Ramos (cell line): ENCODE data around the gene RCHY1.
"Not testable (repeated sequence)": the region's sequence is repeated elsewhere in the genome, so short reads cannot be mapped to it uniquely, and the experiment has no call there.

Source experiments
- in situ Hi-C: fragments of 300-500 bp; cut with MboI; formaldehyde crosslinking; loops from one replicate; pipeline ENCODE4 v1.14.3; 2022; ENCODE audit warnings: low sequenced_read_pairs; ENCODE audit not compliant: unreplicated experiment

Gene RCHY1

GRCh38 chr4:75519452-75519851 lies 5.2 kb upstream of the RCHY1 start:
- in situ Hi-C loops, result not testable (repeated sequence)

- in situ Hi-C loops, result no loop called here
These were observed 1.9 kb upstream of the RCHY1 start for GRCh38 chr4:75516144-75516543.

GRCh38 chr4:75514949-75515612 lies 878 bp upstream of the RCHY1 start:
- in situ Hi-C loops, result no loop called here

- in situ Hi-C loops, result no loop called here
These were observed 575 bp downstream of the RCHY1 start for GRCh38 chr4:75513526-75514130.

GRCh38 chr4:75512386-75513211 lies 1.6 kb downstream of the RCHY1 start:
- in situ Hi-C loops, result no loop called here

GRCh38 chr4:75511841-75512240 lies 2.4 kb downstream of the RCHY1 start:
- in situ Hi-C loops, result no loop called here

GRCh38 chr4:75509592-75509991 lies 4.6 kb downstream of the RCHY1 start:
- in situ Hi-C loops, result not testable (repeated sequence)

- in situ Hi-C loops, result no loop called here
These were observed 8.6 kb downstream of the RCHY1 start for GRCh38 chr4:75505630-75506029.

GRCh38 chr4:75502671-75503070 lies 11.5 kb downstream of the RCHY1 start:
- in situ Hi-C loops, result no loop called here

GRCh38 chr4:75499900-75500299 lies 14.3 kb downstream of the RCHY1 start:
- in situ Hi-C loops, result no loop called here

- in situ Hi-C loops, result no loop called here
These were observed 16.2 kb downstream of the RCHY1 start for GRCh38 chr4:75498041-75498440.

GRCh38 chr4:75497133-75497532 lies 17.1 kb downstream of the RCHY1 start:
- in situ Hi-C loops, result no loop called here

GRCh38 chr4:75496406-75496805 lies 17.8 kb downstream of the RCHY1 start:
- in situ Hi-C loops, result no loop called here

- in situ Hi-C loops, result no loop called here
These were observed 18.7 kb downstream of the RCHY1 start for GRCh38 chr4:75495476-75495875.

GRCh38 chr4:75494563-75494962 lies 19.6 kb downstream of the RCHY1 start:
- in situ Hi-C loops, result no loop called here

GRCh38 chr4:75490155-75490554 lies 24.0 kb downstream of the RCHY1 start:
- in situ Hi-C loops, result no loop called here

GRCh38 chr4:75484190-75484589 lies 30.0 kb downstream of the RCHY1 start:
- in situ Hi-C loops, result no loop called here

- in situ Hi-C loops, result no loop called here
These were observed 37.0 kb downstream of the RCHY1 start for GRCh38 chr4:75477201-75477600.

GRCh38 chr4:75470738-75471137 lies 43.5 kb downstream of the RCHY1 start:
- in situ Hi-C loops, result no loop called here

GRCh38 chr4:75469896-75470295 lies 44.3 kb downstream of the RCHY1 start:
- in situ Hi-C loops, result no loop called here

GRCh38 chr4:75457365-75457764 lies 56.8 kb downstream of the RCHY1 start:
- in situ Hi-C loops, result no loop called here
